K562 (cell line): Measurements from ENCODE around the gene KLC3. TPM values are rescaled to one million over a fixed set of nuclear protein-coding genes. Genes with fewer than 3 reads are reported as not detected.

Source experiments
- ATF3 ChIP-seq, 2 experiments: fragments of 450-650 bp in 1 of 2; sonication (generic) in 1 of 2; formaldehyde crosslinking in 1 of 2; IDR thresholded peaks in 1 of 2; conservative IDR thresholded peaks in 1 of 2; 2 replicates each; pipeline versions ENCODE4 v1.6.1 to v1.8.1; 2016 to 2023; ENCODE audit warnings: mild to moderate bottlenecking in 2 of 2, moderate library complexity in 2 of 2, inconsistent platforms in 1 of 2, missing genetic modification reagents in 1 of 2
- BCL6 ChIP-seq: fragments of 250-450 bp; sonication (Bioruptor Pico); IDR thresholded peaks from 2 replicates; pipeline ENCODE4 v1.4.0; 2020
- BCOR ChIP-seq: fragments of 450-650 bp; IDR thresholded peaks from 2 replicates; pipeline ENCODE4 v1.6.1; 2016
- CBFB ChIP-seq: sonication (generic); formaldehyde crosslinking; IDR thresholded peaks from 2 replicates; pipeline ENCODE4 v1.4.0; 2020; ENCODE audit warnings: mild to moderate bottlenecking, missing genetic modification reagents
- CBX5 ChIP-seq: IDR thresholded peaks from 2 replicates; pipeline ENCODE4 v1.6.1; 2014; ENCODE audit warnings: low read depth, borderline replicate concordance
- CCNT2 ChIP-seq: IDR thresholded peaks from 2 replicates; pipeline ENCODE4 v1.6.1; 2011; ENCODE audit warnings: borderline replicate concordance, low read depth, mild to moderate bottlenecking, moderate library complexity, mixed read lengths, low read length; ENCODE audit not compliant: insufficient read length; ENCODE audit errors: extremely low read depth
- CHD2 ChIP-seq: IDR thresholded peaks from 2 replicates; pipeline ENCODE4 v1.6.1; 2011; ENCODE audit warnings: low read depth, low read length
- CXXC5 ChIP-seq: fragments of 250-450 bp; sonication (Bioruptor Pico); IDR thresholded peaks from 2 replicates; pipeline ENCODE4 v1.8.0; 2022; ENCODE audit warnings: inconsistent platforms, mild to moderate bottlenecking, moderate library complexity
- ERF ChIP-seq: fragments of 450-650 bp; formaldehyde crosslinking; IDR thresholded peaks from 2 replicates; pipeline ENCODE4 v1.4.0; 2020; ENCODE audit warnings: mild to moderate bottlenecking, mixed read lengths
- HLTF ChIP-seq: fragments of 450-650 bp; IDR thresholded peaks from 2 replicates; pipeline ENCODE4 v1.6.1; 2016
- RBM39 ChIP-seq: fragments of 200-400 bp; formaldehyde crosslinking; optimal IDR thresholded peaks from 2 replicates; pipeline ENCODE3; 2018; ENCODE audit warnings: low read depth, low read length
- RREB1 ChIP-seq: fragments of 250-450 bp; sonication (Bioruptor Pico); IDR thresholded peaks from 2 replicates; pipeline ENCODE4 v1.4.0; 2020
- SIRT6 ChIP-seq: IDR thresholded peaks from one replicate; pipeline ENCODE4 v1.6.1; 2012; ENCODE audit warnings: low read depth, mild to moderate bottlenecking, control low read depth, inconsistent platforms, low read length, moderate library complexity
- SMARCA5 ChIP-seq: fragments of 450-650 bp; IDR thresholded peaks from 2 replicates; pipeline ENCODE4 v1.6.1; 2016
- ZC3H11A ChIP-seq: IDR thresholded peaks from 2 replicates; pipeline ENCODE4 v1.6.1; 2012; ENCODE audit warnings: low read depth, low read length, improper control_type of control experiment
- ZNF766 ChIP-seq: fragments of 200-800 bp; sonication (Bioruptor generic); conservative IDR thresholded peaks from 2 replicates; pipeline ENCODE4 v1.6.1; 2016; ENCODE audit warnings: missing genetic modification characterization, missing compliant biosample characterization
- ZNF785 ChIP-seq: fragments of 250-450 bp; sonication (Bioruptor Pico); IDR thresholded peaks from 2 replicates; pipeline ENCODE4 v1.4.0; 2020; ENCODE audit warnings: mild to moderate bottlenecking
- polyA plus RNA-seq, 8 experiments: library from polyadenylated mRNA; depleted of rRNA in 4 of 8; stranded (reverse) in 5 of 8; unstranded in 3 of 8; fragments of >200 nt; fragmentation: Nextera tagmentation in 2 of 8; fragmentation: Illumina TruSeq in 1 of 8; extraction: Ambion mirVana in 2 of 8; extraction: Trizol in 1 of 8; gene quantifications; 2 replicates each; pipeline versions ENCODE4 v1.2.1 to v1.2.3, GENCODE V29; 2011 to 2014; ENCODE audit warnings: inconsistent platforms in 1 of 8, missing spikeins in 1 of 8
- total RNA-seq, 7 experiments: library from RNA; depleted of rRNA in 6 of 7; stranded (reverse); fragments of >200 nt in 6 of 7; fragmentation: Illumina TruSeq in 2 of 7; extraction: Trizol in 2 of 7; gene quantifications; 2 replicates each; pipeline versions ENCODE4 v1.2.1 to v1.2.3, GENCODE V29; 2011 to 2021; ENCODE audit warnings: low replicate concordance in 1 of 7
- TF ChIP-seq, protein P1 (sequence below): sonication (generic); formaldehyde crosslinking; IDR thresholded peaks from 2 replicates; pipeline ENCODE4 v1.8.1; 2023; ENCODE audit warnings: mild to moderate bottlenecking, missing genetic modification reagents

KLC3 gene
- total and polyA plus RNA-seq, 9 of the 15 experiments (the other 6 are each of a cell fraction or from before 2014, with no cell fraction given): 0.03 to 1.2 (median 0.59) TPM; not detected in 3

GRCh38 chr19:45340232-45340898, at the start of gene KLC3 (continued):
- TF ChIP-seq RREB1 (CRISPR knock-in tag) (no peak), SIRT6 (no peak), ZNF766 (CRISPR knock-in tag) (no peak), ATF3 (IDR thresholded peaks at IDR 0.05) (no peak), ATF3 (CRISPR knock-in tag; conservative IDR thresholded peaks at IDR 0.05) (no peak), CBX5 (no peak), BCL6 (CRISPR knock-in tag) (no peak), BCOR (peak; percentile 73), ZC3H11A (no peak), HLTF (no peak), SMARCA5 (peak; percentile 44; the same call in 1 of the 2 replicates), CXXC5 (peak; percentile 49; the same call in 1 of the 2 replicates), CHD2 (peak; percentile 66), CCNT2 (peak; percentile 66), ERF (CRISPR knock-in tag) (no peak), RBM39 (no peak), CBFB (CRISPR knock-in tag) (no peak), ZNF785 (no peak)
- TF ChIP-seq, protein P1, sequence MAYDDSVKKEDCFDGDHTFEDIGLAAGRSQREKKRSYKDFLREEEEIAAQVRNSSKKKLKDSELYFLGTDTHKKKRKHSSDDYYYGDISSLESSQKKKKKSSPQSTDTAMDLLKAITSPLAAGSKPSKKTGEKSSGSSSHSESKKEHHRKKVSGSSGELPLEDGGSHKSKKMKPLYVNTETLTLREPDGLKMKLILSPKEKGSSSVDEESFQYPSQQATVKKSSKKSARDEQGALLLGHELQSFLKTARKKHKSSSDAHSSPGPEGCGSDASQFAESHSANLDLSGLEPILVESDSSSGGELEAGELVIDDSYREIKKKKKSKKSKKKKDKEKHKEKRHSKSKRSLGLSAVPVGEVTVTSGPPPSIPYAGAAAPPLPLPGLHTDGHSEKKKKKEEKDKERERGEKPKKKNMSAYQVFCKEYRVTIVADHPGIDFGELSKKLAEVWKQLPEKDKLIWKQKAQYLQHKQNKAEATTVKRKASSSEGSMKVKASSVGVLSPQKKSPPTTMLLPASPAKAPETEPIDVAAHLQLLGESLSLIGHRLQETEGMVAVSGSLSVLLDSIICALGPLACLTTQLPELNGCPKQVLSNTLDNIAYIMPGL: no peak
